SK-N-SH (cell line): Measurements from ENCODE around the gene OR51E1.

ENCODE experiments used
- CHD2 ChIP-seq: fragments of 150-350 bp; IDR thresholded peaks from 2 replicates; pipeline ENCODE4 v1.6.1; 2018; ENCODE audit warnings: low read length; ENCODE audit not compliant: partially characterized antibody
- IRF3 ChIP-seq: fragments of 150-350 bp; IDR thresholded peaks from 2 replicates; pipeline ENCODE4 v1.6.1; 2016; ENCODE audit warnings: mild to moderate bottlenecking, low read depth, low read length
- NRF1 ChIP-seq: IDR thresholded peaks from 2 replicates; pipeline ENCODE4 v1.6.1; 2012; ENCODE audit warnings: low read depth, mild to moderate bottlenecking, low read length
- POLR2AphosphoS5 ChIP-seq: IDR thresholded peaks from 2 replicates; pipeline ENCODE4 v1.6.1; 2012; ENCODE audit warnings: low read depth, low read length
- REST ChIP-seq: IDR thresholded peaks from 2 replicates; pipeline ENCODE4 v1.6.1; 2012; ENCODE audit warnings: mild to moderate bottlenecking, low read depth, low read length, moderate library complexity
- TAF1 ChIP-seq: IDR thresholded peaks from 2 replicates; pipeline ENCODE4 v1.6.1; 2012; ENCODE audit warnings: low read depth, mild to moderate bottlenecking, low read length, moderate library complexity, borderline replicate concordance
- TF ChIP-seq, protein P1 (sequence below): fragments of 200-600 bp; sonication (generic); IDR thresholded peaks from 2 replicates; pipeline ENCODE4 v1.6.1; 2017; ENCODE audit warnings: antibody characterized with exemption, mild to moderate bottlenecking, moderate library complexity
- TF ChIP-seq, protein P2 (sequence below): IDR thresholded peaks from 2 replicates; pipeline ENCODE4 v1.4.0; 2012; ENCODE audit warnings: low read depth
- TF ChIP-seq, protein P3 (sequence below): IDR thresholded peaks from 2 replicates; pipeline ENCODE4 v1.4.0; 2012; ENCODE audit warnings: low read depth, borderline replicate concordance

DNA sequence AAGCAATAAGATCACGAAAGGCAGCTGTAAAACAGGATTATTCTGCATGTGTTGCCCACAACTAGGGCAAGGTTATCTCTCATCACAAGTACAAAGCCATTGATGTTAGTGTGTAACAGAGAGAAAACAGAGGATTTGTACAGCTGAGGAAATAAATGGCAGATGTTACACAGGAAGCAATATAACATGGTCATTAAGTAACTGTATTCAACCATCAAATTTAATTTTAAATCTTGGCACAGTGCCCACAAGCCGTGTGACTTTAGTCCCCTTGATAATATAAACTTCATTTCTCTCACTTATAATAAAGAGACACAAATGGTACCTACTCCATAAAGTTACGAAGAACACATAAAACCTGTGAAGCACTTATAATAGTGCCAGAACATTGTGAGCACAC lies 36.6 kb downstream of the OR51E1 start:
- TF ChIP-seq CHD2 (no peak), TAF1 (no peak), IRF3 (no peak), NRF1 (no peak), REST (no peak), POLR2AphosphoS5 (no peak)
- TF ChIP-seq, protein P1, sequence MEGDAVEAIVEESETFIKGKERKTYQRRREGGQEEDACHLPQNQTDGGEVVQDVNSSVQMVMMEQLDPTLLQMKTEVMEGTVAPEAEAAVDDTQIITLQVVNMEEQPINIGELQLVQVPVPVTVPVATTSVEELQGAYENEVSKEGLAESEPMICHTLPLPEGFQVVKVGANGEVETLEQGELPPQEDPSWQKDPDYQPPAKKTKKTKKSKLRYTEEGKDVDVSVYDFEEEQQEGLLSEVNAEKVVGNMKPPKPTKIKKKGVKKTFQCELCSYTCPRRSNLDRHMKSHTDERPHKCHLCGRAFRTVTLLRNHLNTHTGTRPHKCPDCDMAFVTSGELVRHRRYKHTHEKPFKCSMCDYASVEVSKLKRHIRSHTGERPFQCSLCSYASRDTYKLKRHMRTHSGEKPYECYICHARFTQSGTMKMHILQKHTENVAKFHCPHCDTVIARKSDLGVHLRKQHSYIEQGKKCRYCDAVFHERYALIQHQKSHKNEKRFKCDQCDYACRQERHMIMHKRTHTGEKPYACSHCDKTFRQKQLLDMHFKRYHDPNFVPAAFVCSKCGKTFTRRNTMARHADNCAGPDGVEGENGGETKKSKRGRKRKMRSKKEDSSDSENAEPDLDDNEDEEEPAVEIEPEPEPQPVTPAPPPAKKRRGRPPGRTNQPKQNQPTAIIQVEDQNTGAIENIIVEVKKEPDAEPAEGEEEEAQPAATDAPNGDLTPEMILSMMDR: no peak
- TF ChIP-seq, protein P2, sequence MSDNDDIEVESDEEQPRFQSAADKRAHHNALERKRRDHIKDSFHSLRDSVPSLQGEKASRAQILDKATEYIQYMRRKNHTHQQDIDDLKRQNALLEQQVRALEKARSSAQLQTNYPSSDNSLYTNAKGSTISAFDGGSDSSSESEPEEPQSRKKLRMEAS: no peak
- TF ChIP-seq, protein P3, sequence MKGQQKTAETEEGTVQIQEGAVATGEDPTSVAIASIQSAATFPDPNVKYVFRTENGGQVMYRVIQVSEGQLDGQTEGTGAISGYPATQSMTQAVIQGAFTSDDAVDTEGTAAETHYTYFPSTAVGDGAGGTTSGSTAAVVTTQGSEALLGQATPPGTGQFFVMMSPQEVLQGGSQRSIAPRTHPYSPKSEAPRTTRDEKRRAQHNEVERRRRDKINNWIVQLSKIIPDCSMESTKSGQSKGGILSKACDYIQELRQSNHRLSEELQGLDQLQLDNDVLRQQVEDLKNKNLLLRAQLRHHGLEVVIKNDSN: no peak
